Measurements from ENCODE around the gene GPC5.

GPC5 gene

GRCh38 chr13:92775658-92776057 is 1377.2 kb downstream of the GPC5 start:
- no peak for TF ChIP-seq FOXP2 (optimal IDR thresholded peaks at IDR 0.05; ENCODE audit: borderline replicate concordance, extremely low read depth, extremely low read length, insufficient read depth)
- TF ChIP-seq POLR2AphosphoS5 (IDR thresholded peaks at IDR 0.05; ENCODE audit: low read depth, low read length), result no peak
- no peak for TF ChIP-seq TAF1 (IDR thresholded peaks at IDR 0.05; ENCODE audit: borderline replicate concordance, insufficient read depth, low read length)
- TF ChIP-seq SIN3A (IDR thresholded peaks at IDR 0.05; ENCODE audit: borderline replicate concordance, insufficient read depth, low read length), result no peak
- no peak for TF ChIP-seq REST (IDR thresholded peaks at IDR 0.05; ENCODE audit: insufficient read depth in 1 of 2, low read depth in 2 of 2, low read length in 2 of 2)

DNA sequence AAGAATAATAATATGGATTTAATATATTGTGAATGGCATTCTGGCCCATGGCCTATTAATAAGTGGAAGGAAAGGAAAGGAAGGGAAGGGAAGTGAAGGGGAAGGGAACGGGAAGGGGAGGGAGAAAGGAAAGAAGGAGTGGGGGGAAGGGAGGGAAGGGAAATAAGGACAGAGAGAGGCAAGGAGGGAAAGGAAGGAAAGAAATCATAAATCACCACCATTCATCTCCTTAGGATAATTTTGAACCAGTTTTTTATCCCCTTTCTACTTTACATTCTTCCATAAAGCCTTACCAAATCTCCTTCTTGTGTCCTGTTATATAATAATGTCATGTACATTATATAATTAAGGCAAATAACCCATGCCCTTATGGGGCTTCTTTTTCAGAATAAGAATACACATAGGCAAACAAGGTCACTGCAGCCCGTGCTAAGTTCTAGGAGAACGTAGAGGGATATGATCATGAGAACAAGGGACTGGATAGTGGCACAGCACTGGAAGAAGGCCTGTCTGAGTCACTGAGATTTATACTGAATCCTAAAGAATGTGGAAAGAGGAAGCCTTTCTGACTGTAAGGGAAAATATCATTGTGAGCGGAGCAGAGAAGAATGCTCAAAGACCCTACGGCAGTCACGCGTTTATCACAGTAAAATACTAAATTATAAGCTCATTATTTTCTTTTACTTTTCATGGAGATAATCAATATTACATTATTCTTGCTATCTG is 1383.7 kb downstream of the GPC5 start:
- TF ChIP-seq SIN3A (IDR thresholded peaks at IDR 0.05; ENCODE audit: borderline replicate concordance, insufficient read depth, low read length) (no peak), TAF1 (IDR thresholded peaks at IDR 0.05; ENCODE audit: borderline replicate concordance, insufficient read depth, low read length) (no peak)

- TF ChIP-seq REST (IDR thresholded peaks at IDR 0.05; ENCODE audit: insufficient read depth in 1 of 2, low read depth in 2 of 2, low read length in 2 of 2) (no peak), FOXP2 (optimal IDR thresholded peaks at IDR 0.05; ENCODE audit: borderline replicate concordance, extremely low read depth, extremely low read length, insufficient read depth) (no peak)
These were observed 1404.4 kb downstream of the GPC5 start for GRCh38 chr13:92802776-92803175.

- TF ChIP-seq FOXP2 (optimal IDR thresholded peaks at IDR 0.05; ENCODE audit: borderline replicate concordance, extremely low read depth, extremely low read length, insufficient read depth) (no peak), TAF1 (IDR thresholded peaks at IDR 0.05; ENCODE audit: borderline replicate concordance, insufficient read depth, low read length) (no peak), SIN3A (IDR thresholded peaks at IDR 0.05; ENCODE audit: borderline replicate concordance, insufficient read depth, low read length) (no peak)
These were observed 1405.9 kb downstream of the GPC5 start for GRCh38 chr13:92804346-92804745.

- TF ChIP-seq POLR2AphosphoS5 (IDR thresholded peaks at IDR 0.05; ENCODE audit: low read depth, low read length), result no peak
- no peak for TF ChIP-seq REST (IDR thresholded peaks at IDR 0.05; ENCODE audit: insufficient read depth in 1 of 2, low read depth in 2 of 2, low read length in 2 of 2)
- no peak for TF ChIP-seq TAF1 (IDR thresholded peaks at IDR 0.05; ENCODE audit: borderline replicate concordance, insufficient read depth, low read length)
- TF ChIP-seq FOXP2 (optimal IDR thresholded peaks at IDR 0.05; ENCODE audit: borderline replicate concordance, extremely low read depth, extremely low read length, insufficient read depth), result no peak
- TF ChIP-seq SIN3A (IDR thresholded peaks at IDR 0.05; ENCODE audit: borderline replicate concordance, insufficient read depth, low read length), result no peak
These were observed 1406.5 kb downstream of the GPC5 start for GRCh38 chr13:92804926-92805325.

GRCh38 chr13:92805766-92806165 is 1407.3 kb downstream of the GPC5 start:
- TF ChIP-seq SIN3A (IDR thresholded peaks at IDR 0.05; ENCODE audit: borderline replicate concordance, insufficient read depth, low read length) (no peak), FOXP2 (optimal IDR thresholded peaks at IDR 0.05; ENCODE audit: borderline replicate concordance, extremely low read depth, extremely low read length, insufficient read depth) (no peak), TAF1 (IDR thresholded peaks at IDR 0.05; ENCODE audit: borderline replicate concordance, insufficient read depth, low read length) (no peak), REST (IDR thresholded peaks at IDR 0.05; ENCODE audit: insufficient read depth in 1 of 2, low read depth in 2 of 2, low read length in 2 of 2) (no peak), POLR2AphosphoS5 (IDR thresholded peaks at IDR 0.05; ENCODE audit: low read depth, low read length) (no peak)

All from PFSK-1 (cell line).